SK-N-SH (cell line): ENCODE measurements around the gene POLA1. TPM values are rescaled to one million over a fixed set of nuclear protein-coding genes. Genes with fewer than 3 reads are reported as not detected.

Source experiments
- CTCF ChIA-PET: fragments of 300-600, 350-600 bp; formaldehyde crosslinking; extraction: SDS; loops from one replicate; lab custom pipeline; 2021; lab: Yijun Ruan, JAX
- POLR2A ChIA-PET: fragments of 350-600 bp; sonication (Branson Sonifier 250); formaldehyde crosslinking; extraction: SDS; loops from one replicate; lab custom pipeline; 2020; ENCODE audit warnings: antibody characterized with exemption, inconsistent platforms; lab: Yijun Ruan, JAX
- DNase-seq: peaks from one replicate; pipeline ENCODE4 v3.0.0; 2012
- H2AFZ ChIP-seq: fragments of 200-600 bp; sonication (generic); 2 replicates; pipeline ENCODE4 v1.8.1; 2016; ENCODE audit warnings: antibody characterized with exemption, mild to moderate bottlenecking, low read depth
- H3F3A ChIP-seq: fragments of 200-600 bp; sonication (generic); replicated peaks from 2 replicates; pipeline ENCODE3; 2016; ENCODE audit warnings: antibody characterized with exemption, mild to moderate bottlenecking; ENCODE audit not compliant: insufficient read depth
- H3K27ac ChIP-seq, 2 experiments: fragments of 200-500 bp in 1 of 2; fragments of 200-600 bp in 1 of 2; sonication (Bioruptor generic) in 1 of 2; sonication (generic), shearing (Covaris generic) in 1 of 2; 2 replicates each; pipeline versions ENCODE4 v1.5.1 to v1.6.1; 2014 to 2016; ENCODE audit warnings: low read depth in 2 of 2, inconsistent platforms in 1 of 2, low read length in 1 of 2, mild to moderate bottlenecking in 1 of 2, mixed read lengths in 1 of 2
- H3K27me3 ChIP-seq: fragments of 200-600 bp; sonication (generic), shearing (Covaris generic); 2 replicates; pipeline ENCODE4 v1.6.1; 2016; ENCODE audit warnings: mixed run types; ENCODE audit not compliant: insufficient read depth
- H3K36me3 ChIP-seq, 2 experiments: fragments of 200-500 bp in 1 of 2; fragments of 200-600 bp in 1 of 2; sonication (Bioruptor generic) in 1 of 2; sonication (generic) in 1 of 2; replicated peaks in 1 of 2; 2 replicates each; pipeline versions ENCODE3 to v1.5.1; 2014 to 2016; ENCODE audit warnings: low read length in 1 of 2, mild to moderate bottlenecking in 1 of 2; ENCODE audit not compliant: insufficient read depth in 2 of 2, control insufficient read depth in 1 of 2
- H3K4me1 ChIP-seq, 2 experiments: fragments of 200-500 bp in 1 of 2; fragments of 200-600 bp in 1 of 2; sonication (Bioruptor generic) in 1 of 2; sonication (generic), shearing (Covaris generic) in 1 of 2; 2 replicates each; pipeline versions ENCODE4 v1.5.1 to v1.6.1; 2014 to 2016; ENCODE audit warnings: low read depth in 1 of 2, low read length in 1 of 2, mixed run types in 1 of 2; ENCODE audit not compliant: insufficient read depth in 2 of 2, control insufficient read depth in 1 of 2
- H3K4me2 ChIP-seq: fragments of 200-600 bp; sonication (generic), shearing (Covaris generic); 2 replicates; pipeline ENCODE4 v1.6.1; 2017; ENCODE audit warnings: mixed run types
- H3K4me3 ChIP-seq, 2 experiments: fragments of 200-500 bp in 1 of 2; fragments of 200-600 bp in 1 of 2; sonication (Bioruptor generic) in 1 of 2; sonication (generic), shearing (Covaris generic) in 1 of 2; 2 replicates each; pipeline versions ENCODE4 v1.5.1 to v1.8.1; 2014 to 2016; ENCODE audit warnings: low read depth in 2 of 2, inconsistent platforms in 1 of 2, low read length in 1 of 2, mild to moderate bottlenecking in 1 of 2, mixed read lengths in 1 of 2, moderate library complexity in 1 of 2
- H3K79me2 ChIP-seq: fragments of 200-600 bp; sonication (generic); 2 replicates; pipeline ENCODE4 v1.8.1; 2017; ENCODE audit warnings: mild to moderate bottlenecking; ENCODE audit not compliant: insufficient read depth
- H3K9ac ChIP-seq: fragments of 200-600 bp; sonication (generic); 2 replicates; pipeline ENCODE4 v1.6.1; 2017; ENCODE audit warnings: mixed run types
- H3K9me2 ChIP-seq: fragments of 200-600 bp; sonication (generic); 2 replicates; pipeline ENCODE4 v1.6.1; 2017; ENCODE audit warnings: mixed run types
- H3K9me3 ChIP-seq: fragments of 200-600 bp; sonication (generic); 2 replicates; pipeline ENCODE4 v1.6.1; 2017; ENCODE audit warnings: mixed run types, mild to moderate bottlenecking, moderate library complexity
- H4K20me1 ChIP-seq: fragments of 200-600 bp; sonication (generic); 2 replicates; pipeline ENCODE4 v1.6.1; 2017; ENCODE audit warnings: mild to moderate bottlenecking, mixed run types; ENCODE audit not compliant: insufficient read depth
- CHD2 ChIP-seq: fragments of 150-350 bp; IDR thresholded peaks from 2 replicates; pipeline ENCODE4 v1.6.1; 2018; ENCODE audit warnings: low read length; ENCODE audit not compliant: partially characterized antibody
- CTCF ChIP-seq: fragments of 200-600 bp; sonication (generic); IDR thresholded peaks from 2 replicates; pipeline ENCODE4 v1.6.1; 2017; ENCODE audit warnings: antibody characterized with exemption, mild to moderate bottlenecking, moderate library complexity
- ELF1 ChIP-seq: IDR thresholded peaks from 2 replicates; pipeline ENCODE4 v1.4.0; 2012
- EZH2phosphoT487 ChIP-seq: fragments of 200-600 bp; sonication (generic); IDR thresholded peaks from 2 replicates; pipeline ENCODE4 v1.6.1; 2017; ENCODE audit warnings: low read depth, mixed run types, mild to moderate bottlenecking, antibody characterized with exemption, moderate library complexity, borderline replicate concordance
- FOXM1 ChIP-seq: IDR thresholded peaks from 2 replicates; pipeline ENCODE4 v1.4.0; 2012; ENCODE audit warnings: low read depth, mild to moderate bottlenecking
- JUND ChIP-seq: IDR thresholded peaks from 2 replicates; pipeline ENCODE4 v1.4.0; 2012
- MAX ChIP-seq: IDR thresholded peaks from 2 replicates; pipeline ENCODE4 v1.4.0; 2012; ENCODE audit warnings: low read depth
- MEF2A ChIP-seq: IDR thresholded peaks from 2 replicates; pipeline ENCODE4 v1.4.0; 2012; ENCODE audit warnings: low read depth, borderline replicate concordance
- MXI1 ChIP-seq: IDR thresholded peaks from 2 replicates; pipeline ENCODE4 v1.6.1; 2012; ENCODE audit warnings: mild to moderate bottlenecking, low read depth, low read length, improper control_type of control experiment
- NRF1 ChIP-seq: IDR thresholded peaks from 2 replicates; pipeline ENCODE4 v1.6.1; 2012; ENCODE audit warnings: low read depth, mild to moderate bottlenecking, low read length
- RFX5 ChIP-seq: IDR thresholded peaks from 2 replicates; pipeline ENCODE4 v1.6.1; 2012; ENCODE audit warnings: mild to moderate bottlenecking, improper control_type of control experiment, low read length
- SIN3A ChIP-seq: IDR thresholded peaks from 2 replicates; pipeline ENCODE4 v1.6.1; 2012; ENCODE audit warnings: low read depth, mild to moderate bottlenecking, low read length, moderate library complexity, borderline replicate concordance
- SMC3 ChIP-seq: IDR thresholded peaks from 2 replicates; pipeline ENCODE4 v1.6.1; 2012; ENCODE audit warnings: low read depth, low read length, improper control_type of control experiment
- TEAD4 ChIP-seq: IDR thresholded peaks from 2 replicates; pipeline ENCODE4 v1.4.0; 2012; ENCODE audit warnings: mild to moderate bottlenecking, borderline replicate concordance; ENCODE audit not compliant: insufficient read depth
- USF1 ChIP-seq: IDR thresholded peaks from 2 replicates; pipeline ENCODE4 v1.4.0; 2012; ENCODE audit warnings: low read depth, borderline replicate concordance
- YY1 ChIP-seq: IDR thresholded peaks from 2 replicates; pipeline ENCODE4 v1.4.0; 2012; ENCODE audit warnings: low read depth, mild to moderate bottlenecking
- ZBTB33 ChIP-seq: IDR thresholded peaks from 2 replicates; pipeline ENCODE4 v1.4.0; 2012; ENCODE audit warnings: low read depth, borderline replicate concordance
- WGBS: methylation state at CpG from one replicate; pipeline ENCODE4 v1.1.6; 2017; ENCODE audit warnings: low lambda C conversion rate; 5-methylcytosine and 5-hydroxymethylcytosine counted together
- polyA plus RNA-seq, 3 experiments: library from polyadenylated mRNA; depleted of rRNA; stranded (reverse); fragments of >200 nt; gene quantifications; 2 replicates each; pipeline ENCODE4 v1.2.3, GENCODE V29; 2012
- TF ChIP-seq, protein P1 (sequence below): IDR thresholded peaks from 2 replicates; pipeline ENCODE4; 2012
- TF ChIP-seq, protein P2 (sequence below): fragments of 150-350 bp; IDR thresholded peaks from 2 replicates; pipeline ENCODE4 v1.6.1; 2017; ENCODE audit warnings: antibody characterized with exemption, low read length, low read depth, borderline replicate concordance

The POLA1 gene
- polyA plus RNA-seq, 1 of the 3 experiments (the other 2 are of a cell fraction), result 2.8 TPM

GRCh38 chrX:24775891-24776290, 82.2 kb downstream of the POLA1 start:
- Histone ChIP-seq H3K4me3 (no peak overlapping the region), H3K79me2 (no peaks in the 10 kb centered on the region), H3K9ac (no peak overlapping the region), H3K9me3 (no peaks in the 10 kb centered on the region), H3F3A (no peaks in the 10 kb centered on the region), H3K36me3 (peaks cover 0 to 4% of the 10 kb centered on the region in 2 experiments), H3K9me2 (no peaks in the 10 kb centered on the region), H2AFZ (no peak overlapping the region), H3K4me1 (no peaks in the 10 kb centered on the region), H3K4me2 (no peak overlapping the region), H3K27ac (no peak overlapping the region), H4K20me1 (no peaks in the 10 kb centered on the region), H3K27me3 (no peaks in the 10 kb centered on the region)
- no peak for DNase-seq
- POLR2A ChIA-PET, result interaction anchor here (1.0 kb wide), 1 partner anchor 10 kb away, joined by 3 read pairs; no protein-coding TSS in a partner anchor
- CTCF ChIA-PET, result interaction anchor here (1.2 kb wide), 1 partner anchor 368 kb away, joined by 3 read pairs; no protein-coding TSS in a partner anchor
- 32% methylated on average over 2 of the region's 2 CpGs for WGBS
- TF ChIP-seq TEAD4 (no peak), FOXM1 (no peak), YY1 (no peak), ELF1 (no peak), CHD2 (no peak), SIN3A (no peak), MXI1 (no peak), SMC3 (no peak), EZH2phosphoT487 (no peak), MAX (no peak), RFX5 (no peak), NRF1 (no peak), USF1 (no peak), JUND (no peak), ZBTB33 (no peak), CTCF (no peak), MEF2A (no peak)
- TF ChIP-seq, protein P1, sequence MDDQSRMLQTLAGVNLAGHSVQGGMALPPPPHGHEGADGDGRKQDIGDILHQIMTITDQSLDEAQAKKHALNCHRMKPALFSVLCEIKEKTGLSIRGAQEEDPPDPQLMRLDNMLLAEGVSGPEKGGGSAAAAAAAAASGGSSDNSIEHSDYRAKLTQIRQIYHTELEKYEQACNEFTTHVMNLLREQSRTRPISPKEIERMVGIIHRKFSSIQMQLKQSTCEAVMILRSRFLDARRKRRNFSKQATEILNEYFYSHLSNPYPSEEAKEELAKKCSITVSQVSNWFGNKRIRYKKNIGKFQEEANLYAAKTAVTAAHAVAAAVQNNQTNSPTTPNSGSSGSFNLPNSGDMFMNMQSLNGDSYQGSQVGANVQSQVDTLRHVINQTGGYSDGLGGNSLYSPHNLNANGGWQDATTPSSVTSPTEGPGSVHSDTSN, result no peak
- TF ChIP-seq, protein P2, sequence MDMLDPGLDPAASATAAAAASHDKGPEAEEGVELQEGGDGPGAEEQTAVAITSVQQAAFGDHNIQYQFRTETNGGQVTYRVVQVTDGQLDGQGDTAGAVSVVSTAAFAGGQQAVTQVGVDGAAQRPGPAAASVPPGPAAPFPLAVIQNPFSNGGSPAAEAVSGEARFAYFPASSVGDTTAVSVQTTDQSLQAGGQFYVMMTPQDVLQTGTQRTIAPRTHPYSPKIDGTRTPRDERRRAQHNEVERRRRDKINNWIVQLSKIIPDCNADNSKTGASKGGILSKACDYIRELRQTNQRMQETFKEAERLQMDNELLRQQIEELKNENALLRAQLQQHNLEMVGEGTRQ, result no peak
